ENCODE data around the gene SNAPC5. TPM values are rescaled to one million over a fixed set of nuclear protein-coding genes. Genes with fewer than 3 reads are reported as not detected.

SNAPC5 gene
- total and polyA plus RNA-seq, 2 of the 4 experiments (the other 2 are of a cell fraction): 25.9 to 26.3 TPM

DNA sequence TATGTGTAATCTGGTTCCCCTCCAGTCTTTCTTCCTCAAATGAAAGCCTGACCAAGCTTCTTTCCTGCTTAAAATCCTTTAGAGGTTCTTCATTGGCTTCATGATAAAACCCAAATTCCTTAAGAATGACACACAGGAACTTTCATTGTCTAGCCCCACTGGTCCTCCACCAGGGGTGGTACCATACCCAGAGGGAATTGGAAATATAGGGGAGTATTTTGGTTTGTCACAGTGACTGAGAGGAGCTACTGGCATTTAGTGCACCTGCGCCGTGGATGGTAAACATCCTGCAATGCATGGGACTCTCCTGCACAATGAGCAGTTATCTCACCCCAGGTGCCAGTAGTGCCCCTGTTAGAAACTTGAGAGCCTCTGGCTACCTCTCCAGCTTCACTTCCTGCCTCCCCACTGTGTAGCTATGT, 18.4 kb upstream of the SNAPC5 start:
- ATAC-seq (ENCODE audit: low read depth): no peak
- H3K9me1 ChIP-seq (ENCODE audit: insufficient read depth, low read length): no peaks in the 10 kb centered on the region
- TF ChIP-seq RFX5 (IDR thresholded peaks at IDR 0.05; ENCODE audit: low read depth, low read length): no peak
- TF ChIP-seq, protein P1, sequence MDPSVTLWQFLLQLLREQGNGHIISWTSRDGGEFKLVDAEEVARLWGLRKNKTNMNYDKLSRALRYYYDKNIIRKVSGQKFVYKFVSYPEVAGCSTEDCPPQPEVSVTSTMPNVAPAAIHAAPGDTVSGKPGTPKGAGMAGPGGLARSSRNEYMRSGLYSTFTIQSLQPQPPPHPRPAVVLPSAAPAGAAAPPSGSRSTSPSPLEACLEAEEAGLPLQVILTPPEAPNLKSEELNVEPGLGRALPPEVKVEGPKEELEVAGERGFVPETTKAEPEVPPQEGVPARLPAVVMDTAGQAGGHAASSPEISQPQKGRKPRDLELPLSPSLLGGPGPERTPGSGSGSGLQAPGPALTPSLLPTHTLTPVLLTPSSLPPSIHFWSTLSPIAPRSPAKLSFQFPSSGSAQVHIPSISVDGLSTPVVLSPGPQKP (IDR thresholded peaks at IDR 0.05; ENCODE audit: borderline replicate concordance, low read depth, low read length): no peak
- no peak for TF ChIP-seq CTCF (conservative IDR thresholded peaks at IDR 0.05; ENCODE audit: low read depth, low read length)
- TF ChIP-seq FOS (IDR thresholded peaks at IDR 0.05; ENCODE audit: low read depth, low read length): no peak
- TF ChIP-seq MAZ (IDR thresholded peaks at IDR 0.05; ENCODE audit: borderline replicate concordance, low read depth, low read length): no peak
- TF ChIP-seq MAFK (IDR thresholded peaks at IDR 0.05; ENCODE audit: low read depth, low read length): no peak
- no peak for TF ChIP-seq NFE2L2 (IDR thresholded peaks at IDR 0.05; ENCODE audit: low read depth, low read length)
- TF ChIP-seq BHLHE40 (IDR thresholded peaks at IDR 0.05; ENCODE audit: low read depth, low read length): no peak
- no peak for TF ChIP-seq CHD1 (IDR thresholded peaks at IDR 0.05; ENCODE audit: low read depth, low read length)
- DNase-seq: no peak
- H3K18ac ChIP-seq (ENCODE audit: low read depth, low read length): no peak overlapping the region
- H2AK5ac ChIP-seq (ENCODE audit: low read depth, low read length): no peak overlapping the region
- no peak overlapping the region for H3K9ac ChIP-seq (ENCODE audit: low read depth, low read length)
- no peak overlapping the region for H2BK20ac ChIP-seq (ENCODE audit: low read depth, low read length)
- H2AK9ac ChIP-seq (replicated peaks; ENCODE audit: low read depth, low read length, poor library complexity): peak overlapping the region; percentile 23
- no peak overlapping the region for H4K5ac ChIP-seq (ENCODE audit: low read depth, low read length)
- no peak overlapping the region for H3K56ac ChIP-seq (ENCODE audit: extremely low read depth, insufficient read depth, low read length)
- H4K8ac ChIP-seq (ENCODE audit: low read depth in 2 of 2, low read length in 2 of 2): no peak overlapping the region
- H3K4ac ChIP-seq (ENCODE audit: low read depth, low read length): no peak overlapping the region
- no peaks in the 10 kb centered on the region for H3K4me1 ChIP-seq (ENCODE audit: control insufficient read depth, insufficient read depth, low read length)
- H3K9me3 ChIP-seq (ENCODE audit: control insufficient read depth, insufficient read depth, low read length): no peaks in the 10 kb centered on the region
- H4K91ac ChIP-seq (ENCODE audit: insufficient read depth, low read depth, low read length): no peak overlapping the region
- H3K79me1 ChIP-seq (ENCODE audit: low read depth in 1 of 2, low read length in 2 of 2): peaks cover 0 to 15% of the 10 kb centered on the region in 2 experiments; a peak in 2 of 4 replicates
- H2AFZ ChIP-seq (replicated peaks; ENCODE audit: low read length, poor library complexity): no peak overlapping the region
- H3K27me3 ChIP-seq (ENCODE audit: control insufficient read depth, insufficient read depth, low read length): no peaks in the 10 kb centered on the region
- POLR2A ChIA-PET (ENCODE audit: unreplicated experiment): no interaction called here
- CTCF ChIA-PET: no interaction called here
- intact Hi-C loops (cut with micrococcal nuclease) (no loop called here), in situ Hi-C loops (cut with MboI; ENCODE audit: low sequenced_read_pairs) (no loop called here), dilution Hi-C loops (cut with HindIII; ENCODE audit: low sequenced_read_pairs, unreplicated experiment) (no loop called here)
- H3K27ac ChIP-seq (ENCODE audit: insufficient read depth, low read length): no peak overlapping the region
- H2BK120ac ChIP-seq (ENCODE audit: low read depth, low read length): no peak overlapping the region
- no peak overlapping the region for H3K23ac ChIP-seq (ENCODE audit: low read depth, low read length)
- H2BK15ac ChIP-seq (ENCODE audit: low read depth, low read length): no peak overlapping the region
- H4K20me1 ChIP-seq (ENCODE audit: insufficient read depth, low read length): no peaks in the 10 kb centered on the region
- no TSS peak for BruUV-seq (replicated peaks)
- no peak overlapping the region for H3K4me3 ChIP-seq (ENCODE audit: insufficient read depth, low read depth, low read length)
- peaks cover 10% of the 10 kb centered on the region for H3K36me3 ChIP-seq (ENCODE audit: control insufficient read depth, insufficient read depth, low read length)
- no peak overlapping the region for H2BK5ac ChIP-seq (ENCODE audit: low read depth, low read length, poor library complexity, severe bottlenecking)
- no peak overlapping the region for H3K14ac ChIP-seq (replicated peaks; ENCODE audit: low read depth, low read length)
- WGBS, 2 experiments (ENCODE audit: extremely low coverage in 2 of 2, insufficient read length in 1 of 2): no CpG with 5 or more reads among the region's 2 CpGs
- no peak overlapping the region for H3K4me2 ChIP-seq (ENCODE audit: low read depth, low read length)

Data from IMR-90 (cell line).